Neural progenitor cell (in vitro differentiated cells): ENCODE data around the gene SLC25A53.

Source experiments
- CTCF ChIP-seq: fragments of 200-600 bp; sonication (generic); IDR thresholded peaks from 2 replicates; pipeline ENCODE4 v1.5.1; 2017; ENCODE audit warnings: antibody characterized with exemption, mild to moderate bottlenecking
- EZH2 ChIP-seq: fragments of 200-600 bp; sonication (generic); IDR thresholded peaks from 2 replicates; pipeline ENCODE4 v1.6.1; 2017; ENCODE audit warnings: antibody characterized with exemption, mild to moderate bottlenecking, moderate library complexity
- EZH2phosphoT487 ChIP-seq: fragments of 200-600 bp; sonication (generic); IDR thresholded peaks from 2 replicates; pipeline ENCODE4 v1.6.1; 2017; ENCODE audit warnings: antibody characterized with exemption

GRCh38 chrX:104105330-104106262 is 51.2 kb downstream of the SLC25A53 start:
- TF ChIP-seq EZH2 (no peak), EZH2phosphoT487 (no peak), CTCF (no peak)
